ENCODE results near the gene BEND6. TPM values are rescaled to one million over a fixed set of nuclear protein-coding genes. Genes with fewer than 3 reads are reported as not detected.

BEND6 gene
- total and polyA plus RNA-seq, 4 donors: under 0.01 to 0.14 (median 0.03) TPM; not detected in 1

GRCh38 chr6:57029213-57029612 is 74.3 kb downstream of the BEND6 start:
- TF ChIP-seq, protein P1, sequence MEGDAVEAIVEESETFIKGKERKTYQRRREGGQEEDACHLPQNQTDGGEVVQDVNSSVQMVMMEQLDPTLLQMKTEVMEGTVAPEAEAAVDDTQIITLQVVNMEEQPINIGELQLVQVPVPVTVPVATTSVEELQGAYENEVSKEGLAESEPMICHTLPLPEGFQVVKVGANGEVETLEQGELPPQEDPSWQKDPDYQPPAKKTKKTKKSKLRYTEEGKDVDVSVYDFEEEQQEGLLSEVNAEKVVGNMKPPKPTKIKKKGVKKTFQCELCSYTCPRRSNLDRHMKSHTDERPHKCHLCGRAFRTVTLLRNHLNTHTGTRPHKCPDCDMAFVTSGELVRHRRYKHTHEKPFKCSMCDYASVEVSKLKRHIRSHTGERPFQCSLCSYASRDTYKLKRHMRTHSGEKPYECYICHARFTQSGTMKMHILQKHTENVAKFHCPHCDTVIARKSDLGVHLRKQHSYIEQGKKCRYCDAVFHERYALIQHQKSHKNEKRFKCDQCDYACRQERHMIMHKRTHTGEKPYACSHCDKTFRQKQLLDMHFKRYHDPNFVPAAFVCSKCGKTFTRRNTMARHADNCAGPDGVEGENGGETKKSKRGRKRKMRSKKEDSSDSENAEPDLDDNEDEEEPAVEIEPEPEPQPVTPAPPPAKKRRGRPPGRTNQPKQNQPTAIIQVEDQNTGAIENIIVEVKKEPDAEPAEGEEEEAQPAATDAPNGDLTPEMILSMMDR (IDR thresholded peaks at IDR 0.05; ENCODE audit: low read depth, low read length, missing input control): no peak
- TF ChIP-seq, protein P2, sequence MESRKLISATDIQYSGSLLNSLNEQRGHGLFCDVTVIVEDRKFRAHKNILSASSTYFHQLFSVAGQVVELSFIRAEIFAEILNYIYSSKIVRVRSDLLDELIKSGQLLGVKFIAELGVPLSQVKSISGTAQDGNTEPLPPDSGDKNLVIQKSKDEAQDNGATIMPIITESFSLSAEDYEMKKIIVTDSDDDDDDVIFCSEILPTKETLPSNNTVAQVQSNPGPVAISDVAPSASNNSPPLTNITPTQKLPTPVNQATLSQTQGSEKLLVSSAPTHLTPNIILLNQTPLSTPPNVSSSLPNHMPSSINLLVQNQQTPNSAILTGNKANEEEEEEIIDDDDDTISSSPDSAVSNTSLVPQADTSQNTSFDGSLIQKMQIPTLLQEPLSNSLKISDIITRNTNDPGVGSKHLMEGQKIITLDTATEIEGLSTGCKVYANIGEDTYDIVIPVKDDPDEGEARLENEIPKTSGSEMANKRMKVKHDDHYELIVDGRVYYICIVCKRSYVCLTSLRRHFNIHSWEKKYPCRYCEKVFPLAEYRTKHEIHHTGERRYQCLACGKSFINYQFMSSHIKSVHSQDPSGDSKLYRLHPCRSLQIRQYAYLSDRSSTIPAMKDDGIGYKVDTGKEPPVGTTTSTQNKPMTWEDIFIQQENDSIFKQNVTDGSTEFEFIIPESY (IDR thresholded peaks at IDR 0.05): no peak
- TF ChIP-seq RXRA (IDR thresholded peaks at IDR 0.05) (no peak), NR2F2 (IDR thresholded peaks at IDR 0.05) (no peak), YY1 (IDR thresholded peaks at IDR 0.05) (no peak)
- no peak overlapping the region for H3K9ac ChIP-seq (ENCODE audit: low read depth in 1 of 2, low read length in 2 of 2)
- DNase-seq (ENCODE audit: low spot score): no peak
- H3K36me3 ChIP-seq (ENCODE audit: control insufficient read depth in 4 of 4, insufficient read depth in 3 of 4, low read depth in 1 of 4, low read length in 3 of 4): no peaks in the 10 kb centered on the region
- H3K27me3 ChIP-seq (ENCODE audit: control insufficient read depth in 4 of 4, insufficient read depth in 4 of 4, low read length in 3 of 4): peaks cover 0 to 5% (median 2%) of the 10 kb centered on the region in 4 donors
- peaks cover 0 to 4% (median 0%) of the 10 kb centered on the region in 4 donors for H3K9me3 ChIP-seq (ENCODE audit: control insufficient read depth in 4 of 4, low read length in 3 of 4)
- H3K4me3 ChIP-seq (ENCODE audit: low read depth in 1 of 3, low read length in 3 of 3): no peak overlapping the region
- no peak overlapping the region for H3K27ac ChIP-seq (ENCODE audit: low read depth in 1 of 2, low read length in 2 of 2)
- 92% methylated on average over 9 of the region's 9 CpGs for WGBS
- H3K4me1 ChIP-seq (ENCODE audit: control insufficient read depth in 4 of 4, insufficient read depth in 4 of 4, low read length in 3 of 4): no peaks in the 10 kb centered on the region

GRCh38 chr6:57033228-57033627 is 78.3 kb downstream of the BEND6 start:
- WGBS: 91% methylated on average over 3 of the region's 3 CpGs
- no peak overlapping the region for H3K27ac ChIP-seq (ENCODE audit: low read depth in 1 of 2, low read length in 2 of 2)
- no peaks in the 10 kb centered on the region for H3K36me3 ChIP-seq (ENCODE audit: control insufficient read depth in 4 of 4, insufficient read depth in 3 of 4, low read depth in 1 of 4, low read length in 3 of 4)
- TF ChIP-seq, protein P3, sequence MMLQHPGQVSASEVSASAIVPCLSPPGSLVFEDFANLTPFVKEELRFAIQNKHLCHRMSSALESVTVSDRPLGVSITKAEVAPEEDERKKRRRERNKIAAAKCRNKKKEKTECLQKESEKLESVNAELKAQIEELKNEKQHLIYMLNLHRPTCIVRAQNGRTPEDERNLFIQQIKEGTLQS (IDR thresholded peaks at IDR 0.05): no peak
- no peak for TF ChIP-seq HNF4A (conservative IDR thresholded peaks at IDR 0.05)
- no peak for TF ChIP-seq EGR1 (IDR thresholded peaks at IDR 0.05; ENCODE audit: low read depth in 2 of 2)
- TF ChIP-seq YY1 (IDR thresholded peaks at IDR 0.05): no peak
- TF ChIP-seq, protein P1 (IDR thresholded peaks at IDR 0.05; ENCODE audit: low read depth, low read length, missing input control): no peak
- TF ChIP-seq JUND (IDR thresholded peaks at IDR 0.05): no peak
- TF ChIP-seq, protein P2 (IDR thresholded peaks at IDR 0.05): no peak
- no peak for TF ChIP-seq NR2F2 (IDR thresholded peaks at IDR 0.05)
- TF ChIP-seq MAX (IDR thresholded peaks at IDR 0.05): no peak
- no peak for TF ChIP-seq TAF1 (conservative IDR thresholded peaks at IDR 0.05)
- no peak for TF ChIP-seq FOXA1 (IDR thresholded peaks at IDR 0.05)
- no peak for TF ChIP-seq SP1 (IDR thresholded peaks at IDR 0.05)
- no peak for TF ChIP-seq RXRA (IDR thresholded peaks at IDR 0.05)
- TF ChIP-seq RAD21 (IDR thresholded peaks at IDR 0.05): no peak
- TF ChIP-seq GABPA (IDR thresholded peaks at IDR 0.05 in 1 of 2, conservative IDR thresholded peaks at IDR 0.05 in 1 of 2): no peak
- no peak for TF ChIP-seq HNF4G (IDR thresholded peaks at IDR 0.05)
- TF ChIP-seq, protein P4, sequence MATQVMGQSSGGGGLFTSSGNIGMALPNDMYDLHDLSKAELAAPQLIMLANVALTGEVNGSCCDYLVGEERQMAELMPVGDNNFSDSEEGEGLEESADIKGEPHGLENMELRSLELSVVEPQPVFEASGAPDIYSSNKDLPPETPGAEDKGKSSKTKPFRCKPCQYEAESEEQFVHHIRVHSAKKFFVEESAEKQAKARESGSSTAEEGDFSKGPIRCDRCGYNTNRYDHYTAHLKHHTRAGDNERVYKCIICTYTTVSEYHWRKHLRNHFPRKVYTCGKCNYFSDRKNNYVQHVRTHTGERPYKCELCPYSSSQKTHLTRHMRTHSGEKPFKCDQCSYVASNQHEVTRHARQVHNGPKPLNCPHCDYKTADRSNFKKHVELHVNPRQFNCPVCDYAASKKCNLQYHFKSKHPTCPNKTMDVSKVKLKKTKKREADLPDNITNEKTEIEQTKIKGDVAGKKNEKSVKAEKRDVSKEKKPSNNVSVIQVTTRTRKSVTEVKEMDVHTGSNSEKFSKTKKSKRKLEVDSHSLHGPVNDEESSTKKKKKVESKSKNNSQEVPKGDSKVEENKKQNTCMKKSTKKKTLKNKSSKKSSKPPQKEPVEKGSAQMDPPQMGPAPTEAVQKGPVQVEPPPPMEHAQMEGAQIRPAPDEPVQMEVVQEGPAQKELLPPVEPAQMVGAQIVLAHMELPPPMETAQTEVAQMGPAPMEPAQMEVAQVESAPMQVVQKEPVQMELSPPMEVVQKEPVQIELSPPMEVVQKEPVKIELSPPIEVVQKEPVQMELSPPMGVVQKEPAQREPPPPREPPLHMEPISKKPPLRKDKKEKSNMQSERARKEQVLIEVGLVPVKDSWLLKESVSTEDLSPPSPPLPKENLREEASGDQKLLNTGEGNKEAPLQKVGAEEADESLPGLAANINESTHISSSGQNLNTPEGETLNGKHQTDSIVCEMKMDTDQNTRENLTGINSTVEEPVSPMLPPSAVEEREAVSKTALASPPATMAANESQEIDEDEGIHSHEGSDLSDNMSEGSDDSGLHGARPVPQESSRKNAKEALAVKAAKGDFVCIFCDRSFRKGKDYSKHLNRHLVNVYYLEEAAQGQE (IDR thresholded peaks at IDR 0.05): no peak
- TF ChIP-seq FOXA2 (IDR thresholded peaks at IDR 0.05): no peak
- no peak for DNase-seq (ENCODE audit: low spot score)
- peaks cover 0 to 5% (median under 1%) of the 10 kb centered on the region in 4 donors for H3K27me3 ChIP-seq (ENCODE audit: control insufficient read depth in 4 of 4, insufficient read depth in 4 of 4, low read length in 3 of 4)
- no peak overlapping the region for H3K4me3 ChIP-seq (ENCODE audit: low read depth in 1 of 3, low read length in 3 of 3)
- H3K9me3 ChIP-seq (ENCODE audit: control insufficient read depth in 4 of 4, low read length in 3 of 4): no peaks in the 10 kb centered on the region
- no peak overlapping the region for H3K9ac ChIP-seq (ENCODE audit: low read depth in 1 of 2, low read length in 2 of 2)
- no peaks in the 10 kb centered on the region for H3K4me1 ChIP-seq (ENCODE audit: control insufficient read depth in 4 of 4, insufficient read depth in 4 of 4, low read length in 3 of 4)

Measured in liver (tissue), 9 donors.